MM.1S (cell line): Measurements from ENCODE around the gene DGKG.

Source experiments
- DNase-seq: peaks from one replicate; pipeline ENCODE4 v3.0.0-alpha.2; 2015
- H2AFZ ChIP-seq: fragments of 300-600 bp; sonication (generic); 2 replicates; pipeline ENCODE4 v1.6.0; 2016; ENCODE audit warnings: antibody characterized with exemption, low read length
- H3F3A ChIP-seq: fragments of 300-600 bp; sonication (generic); 2 replicates; pipeline ENCODE4 v1.6.1; 2016; ENCODE audit warnings: mild to moderate bottlenecking, antibody characterized with exemption, low read length, moderate library complexity, mixed read lengths; ENCODE audit not compliant: insufficient read depth
- H3K27ac ChIP-seq: fragments of 300-600 bp; sonication (generic); 2 replicates; pipeline ENCODE4 v1.5.1; 2016; ENCODE audit warnings: mild to moderate bottlenecking, low read length
- H3K27me3 ChIP-seq: fragments of 300-600 bp; sonication (generic); replicated peaks from 2 replicates; pipeline ENCODE4 v1.6.0; 2016; ENCODE audit warnings: low read length; ENCODE audit not compliant: insufficient read depth
- H3K36me3 ChIP-seq: fragments of 300-600 bp; sonication (generic); replicated peaks from 2 replicates; pipeline ENCODE4 v1.6.1; 2016; ENCODE audit warnings: mild to moderate bottlenecking, low read length, mixed read lengths; ENCODE audit not compliant: insufficient read depth
- H3K4me1 ChIP-seq: fragments of 300-600 bp; sonication (generic); 2 replicates; pipeline ENCODE4 v1.6.1; 2016; ENCODE audit warnings: low read length, mixed read lengths
- H3K4me2 ChIP-seq: fragments of 300-600 bp; sonication (generic); 2 replicates; pipeline ENCODE4 v1.6.0; 2016; ENCODE audit warnings: low read depth, low read length
- H3K4me3 ChIP-seq: fragments of 300-600 bp; sonication (generic); 2 replicates; pipeline ENCODE4 v1.5.1; 2016; ENCODE audit warnings: low read length, mixed read lengths
- H3K79me2 ChIP-seq: fragments of 300-600 bp; sonication (generic); 2 replicates; pipeline ENCODE4 v1.6.1; 2016; ENCODE audit warnings: mixed run types, low read length, mixed read lengths
- H3K9ac ChIP-seq: fragments of 300-600 bp; sonication (generic); 2 replicates; pipeline ENCODE4 v1.6.1; 2016; ENCODE audit warnings: low read length, mixed read lengths
- H3K9me2 ChIP-seq: fragments of 300-600 bp; sonication (generic); replicated peaks from 2 replicates; pipeline ENCODE4 v1.6.1; 2016; ENCODE audit warnings: mild to moderate bottlenecking, low read length, mixed read lengths; ENCODE audit not compliant: insufficient read depth
- H3K9me3 ChIP-seq: fragments of 300-600 bp; sonication (generic); replicated peaks from 2 replicates; pipeline ENCODE4 v1.6.1; 2016; ENCODE audit warnings: mild to moderate bottlenecking, low read length, mixed read lengths; ENCODE audit not compliant: insufficient read depth
- H4K20me1 ChIP-seq: fragments of 300-600 bp; sonication (generic); 2 replicates; pipeline ENCODE4 v1.6.1; 2016; ENCODE audit warnings: mild to moderate bottlenecking, low read length, moderate library complexity, mixed read lengths; ENCODE audit not compliant: insufficient read depth
- EZH2 ChIP-seq: fragments of 300-600 bp; sonication (generic); optimal IDR thresholded peaks from 2 replicates; pipeline ENCODE3; 2017; ENCODE audit warnings: low read depth, mild to moderate bottlenecking, antibody characterized with exemption, low read length, mixed read lengths
- EZH2phosphoT487 ChIP-seq: fragments of 300-600 bp; sonication (generic); IDR thresholded peaks from 2 replicates; pipeline ENCODE4 v1.6.1; 2018; ENCODE audit warnings: antibody characterized with exemption, low read length
- TF ChIP-seq, protein P1 (sequence below): fragments of 300-600 bp; sonication (generic); IDR thresholded peaks from 2 replicates; pipeline ENCODE4 v1.5.1; 2016; ENCODE audit warnings: antibody characterized with exemption, low read length, mixed read lengths

DGKG gene

GRCh38 chr3:186318135-186318534 lies 43.9 kb downstream of the DGKG start:
- H3K9me2 ChIP-seq = no peaks in the 10 kb centered on the region
- no peaks in the 10 kb centered on the region for H3K9me3 ChIP-seq
- no peak overlapping the region for H3K4me3 ChIP-seq
- no peak overlapping the region for H3K27ac ChIP-seq
- H3K79me2 ChIP-seq = no peaks in the 10 kb centered on the region
- TF ChIP-seq EZH2phosphoT487 = no peak
- TF ChIP-seq EZH2 = no peak
- TF ChIP-seq, protein P1, sequence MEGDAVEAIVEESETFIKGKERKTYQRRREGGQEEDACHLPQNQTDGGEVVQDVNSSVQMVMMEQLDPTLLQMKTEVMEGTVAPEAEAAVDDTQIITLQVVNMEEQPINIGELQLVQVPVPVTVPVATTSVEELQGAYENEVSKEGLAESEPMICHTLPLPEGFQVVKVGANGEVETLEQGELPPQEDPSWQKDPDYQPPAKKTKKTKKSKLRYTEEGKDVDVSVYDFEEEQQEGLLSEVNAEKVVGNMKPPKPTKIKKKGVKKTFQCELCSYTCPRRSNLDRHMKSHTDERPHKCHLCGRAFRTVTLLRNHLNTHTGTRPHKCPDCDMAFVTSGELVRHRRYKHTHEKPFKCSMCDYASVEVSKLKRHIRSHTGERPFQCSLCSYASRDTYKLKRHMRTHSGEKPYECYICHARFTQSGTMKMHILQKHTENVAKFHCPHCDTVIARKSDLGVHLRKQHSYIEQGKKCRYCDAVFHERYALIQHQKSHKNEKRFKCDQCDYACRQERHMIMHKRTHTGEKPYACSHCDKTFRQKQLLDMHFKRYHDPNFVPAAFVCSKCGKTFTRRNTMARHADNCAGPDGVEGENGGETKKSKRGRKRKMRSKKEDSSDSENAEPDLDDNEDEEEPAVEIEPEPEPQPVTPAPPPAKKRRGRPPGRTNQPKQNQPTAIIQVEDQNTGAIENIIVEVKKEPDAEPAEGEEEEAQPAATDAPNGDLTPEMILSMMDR = no peak
- H3K36me3 ChIP-seq = no peaks in the 10 kb centered on the region
- no peak for DNase-seq
- H3F3A ChIP-seq = no peaks in the 10 kb centered on the region
- no peaks in the 10 kb centered on the region for H4K20me1 ChIP-seq
- no peak overlapping the region for H2AFZ ChIP-seq
- no peak overlapping the region for H3K9ac ChIP-seq
- H3K4me2 ChIP-seq = no peak overlapping the region
- H3K4me1 ChIP-seq = no peaks in the 10 kb centered on the region
- H3K27me3 ChIP-seq = no peaks in the 10 kb centered on the region

GRCh38 chr3:186317478-186317877 lies 44.6 kb downstream of the DGKG start:
- Histone ChIP-seq H2AFZ (no peak overlapping the region), H3K36me3 (no peaks in the 10 kb centered on the region), H3F3A (no peaks in the 10 kb centered on the region), H3K9me2 (no peaks in the 10 kb centered on the region), H3K27ac (no peak overlapping the region), H3K27me3 (no peaks in the 10 kb centered on the region), H3K4me3 (no peak overlapping the region), H4K20me1 (no peaks in the 10 kb centered on the region), H3K4me2 (no peak overlapping the region), H3K79me2 (no peaks in the 10 kb centered on the region), H3K4me1 (no peaks in the 10 kb centered on the region), H3K9ac (no peak overlapping the region), H3K9me3 (no peaks in the 10 kb centered on the region)
- DNase-seq = no peak
- TF ChIP-seq EZH2 (no peak), EZH2phosphoT487 (no peak)
- TF ChIP-seq, protein P1 = no peak

DNA sequence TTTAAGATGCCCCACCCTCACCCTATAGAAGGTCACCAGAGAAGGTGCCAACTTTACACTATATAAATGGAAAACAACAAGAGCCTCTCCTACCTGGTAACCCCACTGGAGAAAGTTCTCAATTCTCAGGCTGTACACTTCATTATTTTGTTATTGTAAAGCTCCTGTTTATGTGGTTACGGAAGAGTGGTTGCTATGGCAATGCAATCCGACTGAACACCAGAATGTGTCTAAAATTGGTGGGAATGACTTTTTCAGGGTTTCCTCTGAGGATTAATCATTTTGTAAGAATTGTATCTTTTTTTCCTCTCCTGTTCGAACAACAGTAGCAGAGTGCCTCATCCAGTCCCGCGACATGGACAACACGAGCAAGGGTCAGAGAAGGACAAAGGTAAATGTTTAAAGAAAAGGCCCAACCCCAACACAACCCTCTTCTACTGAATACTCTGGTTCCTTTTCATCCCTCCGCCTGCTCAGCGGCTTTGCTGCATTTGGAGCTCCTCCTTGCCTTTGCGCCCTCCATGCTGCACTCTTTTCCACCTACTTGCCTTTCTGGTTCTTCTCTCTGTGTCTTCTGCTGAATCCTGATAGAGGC lies 45.3 kb downstream of the DGKG start:
- H3K9me3 ChIP-seq = no peaks in the 10 kb centered on the region
- no peak overlapping the region for H3K4me3 ChIP-seq
- no peaks in the 10 kb centered on the region for H3K9me2 ChIP-seq
- TF ChIP-seq EZH2phosphoT487 (no peak), EZH2 (no peak)
- TF ChIP-seq, protein P1 = no peak
- H3F3A ChIP-seq = no peaks in the 10 kb centered on the region
- H3K27ac ChIP-seq = no peak overlapping the region
- no peaks in the 10 kb centered on the region for H3K27me3 ChIP-seq
- no peaks in the 10 kb centered on the region for H3K36me3 ChIP-seq
- no peaks in the 10 kb centered on the region for H4K20me1 ChIP-seq
- no peak overlapping the region for H3K9ac ChIP-seq
- no peaks in the 10 kb centered on the region for H3K79me2 ChIP-seq
- no peak for DNase-seq
- H2AFZ ChIP-seq = no peak overlapping the region
- H3K4me2 ChIP-seq = no peak overlapping the region
- no peaks in the 10 kb centered on the region for H3K4me1 ChIP-seq
